Measurements from ENCODE around the gene UNC79.

UNC79 gene

GRCh38 chr14:93701562-93701961, 270.8 kb downstream of the UNC79 start:
- TF ChIP-seq FOXP2 (optimal IDR thresholded peaks at IDR 0.05; ENCODE audit: borderline replicate concordance, extremely low read depth, extremely low read length, insufficient read depth), result no peak

DNA sequence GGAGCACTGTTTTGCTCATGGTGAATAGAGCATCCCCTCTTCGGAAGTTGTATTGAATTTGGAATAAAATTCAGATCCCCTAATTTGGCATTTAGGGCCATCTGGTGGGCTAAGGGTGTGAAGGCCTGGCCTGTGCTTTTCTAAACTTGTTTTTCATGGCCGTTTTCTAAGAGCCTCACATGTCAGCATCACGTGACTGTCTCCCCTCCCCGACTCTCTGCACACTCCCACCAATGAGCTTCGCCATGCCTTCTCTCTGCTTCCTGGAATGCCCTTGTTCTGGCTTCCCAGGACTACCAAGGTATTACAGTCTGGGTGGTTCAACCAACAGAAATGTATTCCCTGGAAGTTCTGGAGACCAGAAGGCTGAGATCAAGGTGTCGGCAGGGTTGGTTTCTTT, 272.2 kb downstream of the UNC79 start:
- TF ChIP-seq SIN3A (IDR thresholded peaks at IDR 0.05; ENCODE audit: borderline replicate concordance, insufficient read depth, low read length) (no peak), POLR2AphosphoS5 (IDR thresholded peaks at IDR 0.05; ENCODE audit: low read depth, low read length) (no peak), FOXP2 (optimal IDR thresholded peaks at IDR 0.05; ENCODE audit: borderline replicate concordance, extremely low read depth, extremely low read length, insufficient read depth) (no peak), REST (IDR thresholded peaks at IDR 0.05; ENCODE audit: insufficient read depth in 1 of 2, low read depth in 2 of 2, low read length in 2 of 2) (no peak), TAF1 (IDR thresholded peaks at IDR 0.05; ENCODE audit: borderline replicate concordance, insufficient read depth, low read length) (no peak)

GRCh38 chr14:93703941-93704340, 273.2 kb downstream of the UNC79 start:
- TF ChIP-seq SIN3A (IDR thresholded peaks at IDR 0.05; ENCODE audit: borderline replicate concordance, insufficient read depth, low read length) (no peak), REST (IDR thresholded peaks at IDR 0.05; ENCODE audit: insufficient read depth in 1 of 2, low read depth in 2 of 2, low read length in 2 of 2) (no peak), POLR2AphosphoS5 (IDR thresholded peaks at IDR 0.05; ENCODE audit: low read depth, low read length) (no peak), FOXP2 (optimal IDR thresholded peaks at IDR 0.05; ENCODE audit: borderline replicate concordance, extremely low read depth, extremely low read length, insufficient read depth) (no peak), TAF1 (IDR thresholded peaks at IDR 0.05; ENCODE audit: borderline replicate concordance, insufficient read depth, low read length) (no peak)

- TF ChIP-seq FOXP2 (optimal IDR thresholded peaks at IDR 0.05; ENCODE audit: borderline replicate concordance, extremely low read depth, extremely low read length, insufficient read depth), result no peak
- no peak for TF ChIP-seq TAF1 (IDR thresholded peaks at IDR 0.05; ENCODE audit: borderline replicate concordance, insufficient read depth, low read length)
- TF ChIP-seq POLR2AphosphoS5 (IDR thresholded peaks at IDR 0.05; ENCODE audit: low read depth, low read length), result no peak
- no peak for TF ChIP-seq SIN3A (IDR thresholded peaks at IDR 0.05; ENCODE audit: borderline replicate concordance, insufficient read depth, low read length)
- no peak for TF ChIP-seq REST (IDR thresholded peaks at IDR 0.05; ENCODE audit: insufficient read depth in 1 of 2, low read depth in 2 of 2, low read length in 2 of 2)
Observed at GRCh38 chr14:93705513-93706156, 274.9 kb downstream of the UNC79 start.

GRCh38 chr14:93706360-93706955, 275.7 kb downstream of the UNC79 start:
- TF ChIP-seq POLR2AphosphoS5 (IDR thresholded peaks at IDR 0.05; ENCODE audit: low read depth, low read length) (no peak), FOXP2 (optimal IDR thresholded peaks at IDR 0.05; ENCODE audit: borderline replicate concordance, extremely low read depth, extremely low read length, insufficient read depth) (no peak), REST (IDR thresholded peaks at IDR 0.05; ENCODE audit: insufficient read depth in 1 of 2, low read depth in 2 of 2, low read length in 2 of 2) (no peak), SIN3A (IDR thresholded peaks at IDR 0.05; ENCODE audit: borderline replicate concordance, insufficient read depth, low read length) (no peak), TAF1 (IDR thresholded peaks at IDR 0.05; ENCODE audit: borderline replicate concordance, insufficient read depth, low read length) (no peak)

Measured in PFSK-1 (cell line).